Keratinocyte (primary cell): Measurements from ENCODE around the gene CDH1. TPM values are rescaled to one million over a fixed set of nuclear protein-coding genes. Genes with fewer than 3 reads are reported as not detected.
A peak's percentile ranks its signal among the peaks of the same experiment; 100 is the strongest.

Source experiments
- DNase-seq: peaks from one replicate; pipeline ENCODE4 v3.0.0-alpha.2; 2011; ENCODE audit warnings: low read depth, missing footprints, low spot score
- FAIRE-seq: peaks from 2 replicates; lab custom pipeline; 2011; peaks lifted over from hg19 to GRCh38; lab: Jason Lieb, UNC
- H2AFZ ChIP-seq: 2 replicates; pipeline ENCODE4 v1.6.0; 2012; ENCODE audit warnings: low read length, control low read depth, inconsistent platforms; ENCODE audit not compliant: control insufficient read depth
- H3K27ac ChIP-seq: 2 replicates; pipeline ENCODE4 v1.5.1; 2011; ENCODE audit warnings: low read length; ENCODE audit not compliant: control insufficient read depth, insufficient read depth
- H3K27me3 ChIP-seq: 3 replicates; pipeline ENCODE4 v1.6.0; 2011; ENCODE audit warnings: low read length; ENCODE audit not compliant: control insufficient read depth, insufficient read depth; ENCODE audit errors: extremely low read depth
- H3K36me3 ChIP-seq, 2 experiments: 2 replicates in 1 of 2; 3 replicates in 1 of 2; pipeline ENCODE4 v1.5.1; 2011; ENCODE audit warnings: low read length in 2 of 2, mild to moderate bottlenecking in 1 of 2; ENCODE audit not compliant: control insufficient read depth in 2 of 2, insufficient read depth in 2 of 2; ENCODE audit errors: extremely low read depth in 1 of 2
- H3K4me1 ChIP-seq: 3 replicates; pipeline ENCODE4 v1.5.1; 2011; ENCODE audit warnings: low read length; ENCODE audit not compliant: control insufficient read depth, insufficient read depth; ENCODE audit errors: extremely low read depth
- H3K4me2 ChIP-seq: 3 replicates; pipeline ENCODE4 v1.6.0; 2011; ENCODE audit warnings: low read depth, low read length; ENCODE audit not compliant: control insufficient read depth, insufficient read depth; ENCODE audit errors: extremely low read depth
- H3K4me3 ChIP-seq, 3 experiments: fragments of 200-600 bp in 1 of 3; sonication (generic) in 1 of 3; 2 replicates in 2 of 3; 3 replicates in 1 of 3; pipeline ENCODE4 v1.5.1; 2011 to 2016; ENCODE audit warnings: low read length in 3 of 3, mild to moderate bottlenecking in 3 of 3, control low read depth in 2 of 3, inconsistent platforms in 1 of 3, low read depth in 1 of 3, mixed read lengths in 1 of 3, mixed run types in 1 of 3, moderate library complexity in 1 of 3; ENCODE audit not compliant: control insufficient read depth in 2 of 3, insufficient read depth in 2 of 3; ENCODE audit errors: extremely low read depth in 1 of 3
- H3K79me2 ChIP-seq: 2 replicates; pipeline ENCODE4 v1.6.0; 2012; ENCODE audit warnings: low read length; ENCODE audit not compliant: control insufficient read depth, insufficient read depth
- H3K9ac ChIP-seq: 3 replicates; pipeline ENCODE4 v1.6.0; 2011; ENCODE audit warnings: low read length; ENCODE audit not compliant: control insufficient read depth, insufficient read depth; ENCODE audit errors: extremely low read depth
- H3K9me1 ChIP-seq: 3 replicates; pipeline ENCODE4 v1.6.0; 2011; ENCODE audit warnings: low read length; ENCODE audit not compliant: control insufficient read depth, insufficient read depth; ENCODE audit errors: extremely low read depth
- H3K9me3 ChIP-seq: 2 replicates; pipeline ENCODE4 v1.5.1; 2012; ENCODE audit warnings: low read depth, low read length; ENCODE audit not compliant: control insufficient read depth
- H4K20me1 ChIP-seq: 3 replicates; pipeline ENCODE4 v1.6.0; 2011; ENCODE audit warnings: low read length; ENCODE audit not compliant: control insufficient read depth, insufficient read depth; ENCODE audit errors: extremely low read depth
- EZH2 ChIP-seq: IDR thresholded peaks from one replicate; pipeline ENCODE4 v1.6.1; 2012; ENCODE audit warnings: inconsistent platforms, mild to moderate bottlenecking, low read length, moderate library complexity
- dilution Hi-C: fragments of 300-500 bp; cut with MboI; formaldehyde crosslinking; loops from one replicate; pipeline ENCODE4 v1.7.0; 2020; ENCODE audit warnings: low sequenced_read_pairs; ENCODE audit not compliant: extremely low pct_ligation_motif_present
- polyA plus RNA-seq, 5 experiments: library from polyadenylated mRNA; depleted of rRNA in 3 of 5; stranded (reverse) in 3 of 5; stranded (forward) in 1 of 5; unstranded in 1 of 5; fragments of >200 nt; gene quantifications; 1 replicate in 1 of 5; 2 replicates in 3 of 5; 3 replicates in 1 of 5; pipeline versions ENCODE4 v1.2.1 to v1.2.3, GENCODE V29; 2011 to 2012; ENCODE audit warnings: missing spikeins in 2 of 5, low read depth in 1 of 5, low replicate concordance in 1 of 5
- TF ChIP-seq, protein P1 (sequence below), 3 experiments: IDR thresholded peaks in 1 of 3; conservative IDR thresholded peaks in 1 of 3; optimal IDR thresholded peaks in 1 of 3; 2 replicates in 2 of 3; 3 replicates in 1 of 3; pipeline versions ENCODE3 to v1.5.1; 2011; ENCODE audit warnings: low read length in 3 of 3, mild to moderate bottlenecking in 3 of 3, moderate library complexity in 2 of 3, control low read depth in 1 of 3, inconsistent platforms in 1 of 3; ENCODE audit not compliant: insufficient read depth in 2 of 3; ENCODE audit errors: extremely low read depth in 1 of 3

The CDH1 gene
- polyA plus RNA-seq, 1 donor (not counting 4 experiments of a cell fraction or from before 2014, with no cell fraction given): 247 TPM

DNA sequence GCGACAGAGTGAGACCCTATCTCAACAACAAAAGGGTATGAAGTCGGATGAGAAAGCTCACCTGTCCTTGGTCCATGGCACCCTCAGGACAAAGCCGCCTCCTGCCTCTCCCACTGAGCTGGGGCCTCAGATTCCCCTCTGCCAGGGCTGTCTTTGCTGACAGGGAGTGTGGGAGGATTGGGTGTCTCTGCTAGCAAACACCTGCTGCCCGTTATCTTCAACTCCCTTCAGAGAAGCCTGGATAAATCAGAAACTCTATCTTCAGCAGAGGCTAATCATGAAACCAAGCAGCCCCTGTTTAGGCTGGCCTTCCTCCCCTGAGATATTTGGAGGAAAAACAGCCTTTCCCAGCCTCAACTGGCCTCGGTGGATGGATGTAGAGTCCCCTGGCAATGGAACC, 36.3 kb upstream of the CDH1 start:
- H3K9me1 ChIP-seq: no peaks in the 10 kb centered on the region
- no peak overlapping the region for H2AFZ ChIP-seq
- H3K36me3 ChIP-seq: peaks cover 31 to 35% of the 10 kb centered on the region in 2 experiments
- H3K27me3 ChIP-seq: no peaks in the 10 kb centered on the region
- no peaks in the 10 kb centered on the region for H3K9me3 ChIP-seq
- no peaks in the 10 kb centered on the region for H4K20me1 ChIP-seq
- no peak overlapping the region for H3K4me2 ChIP-seq
- TF ChIP-seq, protein P1, sequence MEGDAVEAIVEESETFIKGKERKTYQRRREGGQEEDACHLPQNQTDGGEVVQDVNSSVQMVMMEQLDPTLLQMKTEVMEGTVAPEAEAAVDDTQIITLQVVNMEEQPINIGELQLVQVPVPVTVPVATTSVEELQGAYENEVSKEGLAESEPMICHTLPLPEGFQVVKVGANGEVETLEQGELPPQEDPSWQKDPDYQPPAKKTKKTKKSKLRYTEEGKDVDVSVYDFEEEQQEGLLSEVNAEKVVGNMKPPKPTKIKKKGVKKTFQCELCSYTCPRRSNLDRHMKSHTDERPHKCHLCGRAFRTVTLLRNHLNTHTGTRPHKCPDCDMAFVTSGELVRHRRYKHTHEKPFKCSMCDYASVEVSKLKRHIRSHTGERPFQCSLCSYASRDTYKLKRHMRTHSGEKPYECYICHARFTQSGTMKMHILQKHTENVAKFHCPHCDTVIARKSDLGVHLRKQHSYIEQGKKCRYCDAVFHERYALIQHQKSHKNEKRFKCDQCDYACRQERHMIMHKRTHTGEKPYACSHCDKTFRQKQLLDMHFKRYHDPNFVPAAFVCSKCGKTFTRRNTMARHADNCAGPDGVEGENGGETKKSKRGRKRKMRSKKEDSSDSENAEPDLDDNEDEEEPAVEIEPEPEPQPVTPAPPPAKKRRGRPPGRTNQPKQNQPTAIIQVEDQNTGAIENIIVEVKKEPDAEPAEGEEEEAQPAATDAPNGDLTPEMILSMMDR (optimal IDR thresholded peaks at IDR 0.05 in 1 of 3, IDR thresholded peaks at IDR 0.05 in 1 of 3, conservative IDR thresholded peaks at IDR 0.05 in 1 of 3; ENCODE audit: extremely low read depth in 1 of 3, insufficient read depth in 2 of 3, low read length in 3 of 3): no peak
- no peak for TF ChIP-seq EZH2
- H3K9ac ChIP-seq: no peak overlapping the region
- no peaks in the 10 kb centered on the region for H3K4me1 ChIP-seq
- no peak for DNase-seq
- H3K79me2 ChIP-seq: no peaks in the 10 kb centered on the region
- no peak overlapping the region for H3K4me3 ChIP-seq
- no peak overlapping the region for H3K27ac ChIP-seq
- dilution Hi-C loops: no loop called here
- FAIRE-seq: no peak

DNA sequence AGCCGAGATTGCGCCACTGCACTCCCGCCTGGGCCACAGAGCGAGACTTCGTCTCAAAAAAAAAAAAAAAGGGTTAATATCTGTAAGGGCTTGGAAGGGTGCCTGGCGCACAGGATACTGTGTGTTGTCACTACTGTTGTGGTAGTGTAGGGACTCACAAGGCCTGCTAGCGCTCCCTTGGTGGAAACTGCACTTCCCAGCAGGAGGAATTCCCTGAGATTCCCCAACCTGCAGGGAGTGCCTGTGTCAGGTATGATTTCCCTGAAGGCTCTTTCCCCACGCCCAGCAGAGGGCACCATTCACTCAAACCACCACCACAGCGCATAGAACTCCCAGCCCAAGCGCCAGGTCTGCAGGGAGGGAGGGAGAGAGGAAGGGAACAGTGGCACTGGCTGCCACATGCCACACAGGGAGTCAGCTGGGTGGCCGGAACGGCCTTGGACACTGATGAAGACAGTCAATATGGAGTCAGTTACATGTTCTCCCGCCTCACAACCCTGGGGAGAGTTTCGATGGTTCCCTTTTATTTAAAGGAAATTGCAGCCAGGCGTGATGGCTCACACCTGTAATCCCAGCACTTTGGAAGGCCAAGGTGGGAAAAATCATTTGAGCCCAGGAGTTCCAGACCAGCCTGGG, 32.7 kb upstream of the CDH1 start:
- Histone ChIP-seq H4K20me1 (no peaks in the 10 kb centered on the region), H3K27me3 (no peaks in the 10 kb centered on the region), H3K9me1 (no peaks in the 10 kb centered on the region), H3K9me3 (no peaks in the 10 kb centered on the region), H3K36me3 (peaks cover 11 to 15% of the 10 kb centered on the region in 2 experiments), H3K9ac (no peak overlapping the region), H3K27ac (no peak overlapping the region), H3K4me3 (no peak overlapping the region), H2AFZ (no peak overlapping the region), H3K4me1 (peaks cover 20% of the 10 kb centered on the region), H3K79me2 (no peaks in the 10 kb centered on the region), H3K4me2 (no peak overlapping the region)
- peak; percentile 66 for DNase-seq
- TF ChIP-seq, protein P1 (optimal IDR thresholded peaks at IDR 0.05 in 1 of 3, IDR thresholded peaks at IDR 0.05 in 1 of 3, conservative IDR thresholded peaks at IDR 0.05 in 1 of 3; ENCODE audit: extremely low read depth in 1 of 3, insufficient read depth in 2 of 3, low read length in 3 of 3): peak; percentile 89 to 94 (median 91)
- TF ChIP-seq EZH2: no peak
- dilution Hi-C loops: no loop called here
- peak; percentile 96 for FAIRE-seq
